GM10266 (cell line): Measurements from ENCODE around the gene APLP2.
"Not testable (repeated sequence)": the region's sequence is repeated elsewhere in the genome, so short reads cannot be mapped to it uniquely, and the experiment has no call there.

Experiments
- DNase-seq: peaks from one replicate; pipeline ENCODE4 v3.0.0; 2012; ENCODE audit errors: extremely low spot score
- CTCF ChIP-seq: IDR thresholded peaks from 2 replicates; pipeline ENCODE4 v1.5.1; 2012; ENCODE audit warnings: mild to moderate bottlenecking, low read depth; ENCODE audit not compliant: control insufficient read depth, insufficient read depth; ENCODE audit errors: missing control alignments

APLP2 gene

GRCh38 chr11:130089674-130090073, 20.0 kb downstream of the APLP2 start:
- DNase-seq, result no peak
- no peak for TF ChIP-seq CTCF

GRCh38 chr11:130090517-130090916, 20.8 kb downstream of the APLP2 start:
- not testable (repeated sequence) for DNase-seq

GRCh38 chr11:130091169-130091568, 21.5 kb downstream of the APLP2 start:
- not testable (repeated sequence) for DNase-seq

- no peak for TF ChIP-seq CTCF
- DNase-seq, result no peak
Observed at GRCh38 chr11:130092661-130093060, 23.0 kb downstream of the APLP2 start.

- DNase-seq, result no peak
- TF ChIP-seq CTCF, result no peak
Observed at GRCh38 chr11:130094614-130095013, 24.9 kb downstream of the APLP2 start.

GRCh38 chr11:130095326-130095725, 25.6 kb downstream of the APLP2 start:
- DNase-seq, result no peak
- no peak for TF ChIP-seq CTCF

- no peak for TF ChIP-seq CTCF
- no peak for DNase-seq
Observed at GRCh38 chr11:130096042-130096441, 26.3 kb downstream of the APLP2 start.

GRCh38 chr11:130096823-130097222, 27.1 kb downstream of the APLP2 start:
- TF ChIP-seq CTCF, result no peak
- no peak for DNase-seq
